Gastrocnemius medialis (tissue), 4 donors: Measurements from ENCODE around the gene DNAJC17. TPM values are rescaled to one million over a fixed set of nuclear protein-coding genes. Genes with fewer than 3 reads are reported as not detected.
A peak's percentile ranks its signal among the peaks of the same experiment; 100 is the strongest.

Experiments used
- ATAC-seq, 2 donors: fragments of 150-250 bp; one replicate each; pipeline ENCODE4 v1.9.1; 2016
- DNase-seq, 2 donors: peaks; one replicate each; pipeline ENCODE4 v3.0.0-alpha.2; 2019
- H3K27ac ChIP-seq, 4 donors: fragments of 200-600 bp; sonication (generic); 1 replicate in 1 of 4; 2 replicates in 3 of 4; pipeline ENCODE4 v1.5.1; 2016 to 2018; ENCODE audit warnings: mild to moderate bottlenecking in 2 of 4, moderate library complexity in 1 of 4
- H3K27me3 ChIP-seq, 3 donors: fragments of 200-600 bp; sonication (generic) in 2 of 3; 1 replicate in 1 of 3; 2 replicates in 2 of 3; pipeline versions ENCODE4 v1.5.1 to v1.6.0; 2016 to 2019; ENCODE audit warnings: mild to moderate bottlenecking in 1 of 3, moderate library complexity in 1 of 3
- H3K36me3 ChIP-seq, 2 donors: fragments of 200-600 bp; sonication (generic) in 1 of 2; one replicate each; pipeline ENCODE4 v1.5.1; 2017 to 2018
- H3K4me1 ChIP-seq, 2 donors: fragments of 200-600 bp; sonication (generic) in 1 of 2; one replicate each; pipeline ENCODE4 v1.5.1; 2016 to 2017; ENCODE audit warnings: mild to moderate bottlenecking in 2 of 2
- H3K4me3 ChIP-seq, 4 donors: fragments of 200-600 bp; sonication (generic) in 3 of 4; 1 replicate in 1 of 4; 2 replicates in 3 of 4; pipeline ENCODE4 v1.5.1; 2016 to 2019; ENCODE audit warnings: mild to moderate bottlenecking in 2 of 4
- H3K9me3 ChIP-seq, 3 donors: fragments of 200-600 bp; sonication (generic) in 2 of 3; 1 replicate in 1 of 3; 2 replicates in 2 of 3; pipeline ENCODE4 v1.5.1; 2016 to 2019
- CTCF ChIP-seq, 5 experiments: fragments of 450-650 bp in 3 of 5; fragments of 200-600 bp in 2 of 5; sonication (generic) in 2 of 5; IDR thresholded peaks in 4 of 5; conservative IDR thresholded peaks in 1 of 5; 1 replicate in 4 of 5; 2 replicates in 1 of 5; pipeline ENCODE4 v1.5.1; 2016 to 2019; ENCODE audit warnings: antibody characterized with exemption in 5 of 5, mild to moderate bottlenecking in 3 of 5, moderate library complexity in 3 of 5
- POLR2A ChIP-seq, 2 donors: fragments of 450-650 bp; IDR thresholded peaks; one replicate each; pipeline ENCODE4 v1.6.1; 2017; ENCODE audit warnings: antibody characterized with exemption in 2 of 2, mild to moderate bottlenecking in 2 of 2, moderate library complexity in 2 of 2
- in situ Hi-C, 4 donors: fragments of 200-750 bp; cut with MboI; loops; one replicate each; pipeline versions ENCODE4 v1.15.0 to v1.8.0; 2017; ENCODE audit warnings: low sequenced_read_pairs in 4 of 4
- intact Hi-C: fragments of 100-400 bp; cut with DNase I; formaldehyde crosslinking; loops from one replicate; pipeline ENCODE4 v1.15.1; 2023; ENCODE audit warnings: low total_unique reads
- total RNA-seq, 4 donors: library from RNA; depleted of rRNA; stranded (reverse); fragments of >200 nt; gene quantifications; one replicate each; pipeline versions ENCODE4 v1.1.0 to v1.2.3, GENCODE V29; 2016

DNAJC17 gene
- total RNA-seq, 4 donors from 2014 or later = 5.3 to 25.0 (median 11.4) TPM

GRCh38 chr15:40749151-40749630, 58.1 kb downstream of the DNAJC17 start:
- peaks cover 0 to 33% of the 10 kb centered on the region in 2 donors for H3K36me3 ChIP-seq
- H3K4me1 ChIP-seq = peaks cover 7 to 8% of the 10 kb centered on the region in 2 donors
- ATAC-seq (no peak), DNase-seq (no peak)
- no peak overlapping the region for H3K4me3 ChIP-seq
- peak overlapping the region in 2 of 4 donors; percentile 55 to 66 for H3K27ac ChIP-seq
- no peaks in the 10 kb centered on the region for H3K9me3 ChIP-seq
- no peak for TF ChIP-seq POLR2A (IDR thresholded peaks at IDR 0.05)
- TF ChIP-seq CTCF (IDR thresholded peaks at IDR 0.05 in 4 of 5, conservative IDR thresholded peaks at IDR 0.05 in 1 of 5) = no peak
- H3K27me3 ChIP-seq = no peaks in the 10 kb centered on the region
- in situ Hi-C loops (no loop called here), intact Hi-C loops (no loop called here)

DNA sequence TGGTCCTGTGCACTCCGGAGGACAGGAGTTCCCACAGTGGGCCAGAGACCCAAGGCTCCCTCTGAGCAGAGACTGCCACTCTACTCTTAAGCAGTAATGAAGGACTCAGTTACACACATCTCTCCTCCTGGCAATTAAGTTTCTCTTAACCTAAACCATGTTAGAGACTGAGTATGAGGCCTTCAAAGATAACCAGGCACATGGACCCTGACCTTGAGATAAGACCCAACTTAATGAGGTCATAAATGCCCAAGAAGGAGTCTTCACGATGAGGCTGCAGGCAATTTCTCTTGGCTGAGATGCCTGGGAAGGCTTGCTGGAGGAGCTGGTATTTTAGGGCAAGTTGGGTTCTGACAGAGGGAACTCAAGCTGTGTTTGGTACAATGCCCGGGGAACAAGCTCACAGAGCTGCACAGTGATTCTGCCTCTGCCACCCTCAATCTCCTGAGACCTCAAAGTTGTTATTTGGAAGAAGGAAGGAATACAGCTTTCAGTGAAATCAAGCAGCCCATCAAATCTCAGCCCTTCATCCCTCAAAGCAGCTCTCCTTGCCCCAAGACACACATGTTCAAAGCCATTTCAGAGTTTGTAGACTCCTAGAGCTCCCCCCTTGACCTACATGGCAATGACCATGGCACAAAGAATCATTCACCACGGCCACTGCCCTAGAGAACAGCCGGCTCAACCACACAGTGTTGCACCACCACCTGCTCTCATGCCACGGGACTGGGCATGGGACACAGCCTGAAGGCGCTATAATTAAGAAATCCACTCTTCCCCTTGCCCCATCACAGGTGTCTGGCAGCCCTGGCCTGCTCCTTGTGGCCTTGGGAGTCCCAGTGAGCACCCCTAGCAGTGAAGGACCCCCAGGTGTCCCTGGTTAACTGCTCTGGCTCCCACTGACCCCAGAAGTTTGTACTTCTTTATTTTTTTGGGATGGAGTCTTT, 59.3 kb downstream of the DNAJC17 start:
- no peaks in the 10 kb centered on the region for H3K9me3 ChIP-seq
- peaks cover 7 to 9% of the 10 kb centered on the region in 2 donors for H3K4me1 ChIP-seq
- peak in 1 of 2 donors; percentile 72 for DNase-seq
- H3K27me3 ChIP-seq = no peaks in the 10 kb centered on the region
- ATAC-seq = peak; percentile 64 to 75
- peak overlapping the region; percentile 39 to 66 (median 48) for H3K27ac ChIP-seq
- H3K36me3 ChIP-seq = peaks cover 0 to 39% of the 10 kb centered on the region in 2 donors
- intact Hi-C loops (no loop called here), in situ Hi-C loops (no loop called here)
- H3K4me3 ChIP-seq = no peak overlapping the region
- TF ChIP-seq CTCF (IDR thresholded peaks at IDR 0.05 in 4 of 5, conservative IDR thresholded peaks at IDR 0.05 in 1 of 5) (no peak), POLR2A (IDR thresholded peaks at IDR 0.05) (no peak)

GRCh38 chr15:40746916-40747418, 60.3 kb downstream of the DNAJC17 start:
- H3K4me3 ChIP-seq = no peak overlapping the region
- TF ChIP-seq POLR2A (IDR thresholded peaks at IDR 0.05) = no peak
- no peak for TF ChIP-seq CTCF (IDR thresholded peaks at IDR 0.05 in 4 of 5, conservative IDR thresholded peaks at IDR 0.05 in 1 of 5)
- DNase-seq (no peak), ATAC-seq (no peak)
- in situ Hi-C loops = no loop called here
- peak overlapping the region in 2 of 4 donors; percentile 55 to 66 for H3K27ac ChIP-seq
- intact Hi-C loops = no loop called here
- H3K4me1 ChIP-seq = peaks cover 9 to 10% of the 10 kb centered on the region in 2 donors
- H3K27me3 ChIP-seq = no peaks in the 10 kb centered on the region
- H3K9me3 ChIP-seq = no peaks in the 10 kb centered on the region
- peaks cover 0 to 44% of the 10 kb centered on the region in 2 donors for H3K36me3 ChIP-seq

DNA sequence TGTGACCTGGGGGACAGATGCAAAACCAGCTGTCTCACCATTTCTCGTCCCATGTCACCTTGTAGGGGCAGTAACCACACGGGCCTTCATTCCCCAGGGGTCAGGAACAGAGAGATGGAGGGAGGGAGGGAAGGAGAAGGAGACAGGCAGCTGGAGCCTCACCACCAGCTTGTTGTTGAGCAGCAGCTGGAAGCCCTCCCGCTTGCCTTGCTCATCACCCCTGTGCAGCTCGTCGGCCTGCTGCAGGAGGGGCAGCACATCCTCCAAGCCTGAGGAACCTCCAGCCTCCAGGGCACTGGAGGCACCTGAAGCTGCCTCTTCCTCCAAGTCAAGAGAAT, 62.5 kb downstream of the DNAJC17 start:
- intact Hi-C loops = no loop called here
- ATAC-seq = no peak
- no peak for DNase-seq
- no peaks in the 10 kb centered on the region for H3K27me3 ChIP-seq
- no peak overlapping the region for H3K4me3 ChIP-seq
- no peak for TF ChIP-seq POLR2A (IDR thresholded peaks at IDR 0.05)
- no peak for TF ChIP-seq CTCF (IDR thresholded peaks at IDR 0.05 in 4 of 5, conservative IDR thresholded peaks at IDR 0.05 in 1 of 5)
- in situ Hi-C loops = no loop called here
- peaks cover 18 to 20% of the 10 kb centered on the region in 2 donors for H3K4me1 ChIP-seq
- H3K36me3 ChIP-seq = peaks cover 0 to 40% of the 10 kb centered on the region in 2 donors
- no peak overlapping the region for H3K27ac ChIP-seq
- no peaks in the 10 kb centered on the region for H3K9me3 ChIP-seq
